Measurements from ENCODE around the gene ZNF629. TPM values are rescaled to one million over a fixed set of nuclear protein-coding genes. Genes with fewer than 3 reads are reported as not detected.

ZNF629 gene
- total RNA-seq, 2 donors from 2014 or later: 10.1 to 11.2 TPM

DNA sequence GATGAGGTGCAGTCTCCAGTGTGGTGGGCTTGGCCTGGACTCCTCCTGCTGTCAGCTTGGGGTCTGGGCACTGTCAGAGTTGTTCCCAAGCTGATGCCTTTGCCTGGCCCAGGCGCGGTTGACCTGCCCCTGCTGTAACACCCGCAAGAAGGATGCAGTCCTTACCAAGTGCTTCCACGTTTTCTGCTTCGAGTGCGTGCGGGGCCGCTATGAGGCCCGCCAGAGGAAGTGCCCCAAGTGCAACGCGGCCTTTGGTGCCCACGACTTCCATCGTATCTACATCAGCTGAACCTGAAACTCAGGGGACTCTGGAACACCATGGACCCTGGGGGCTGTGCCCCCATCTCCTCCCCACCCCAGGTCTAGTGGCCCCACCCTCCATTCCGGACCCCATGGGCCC is 13.2 kb downstream of the ZNF629 start:
- intact Hi-C loops (cut with DNase I): no loop called here
- no peak for DNase-seq (ENCODE audit: low spot score)

- intact Hi-C loops (cut with DNase I): no loop called here
- DNase-seq (ENCODE audit: low spot score): no peak
Measured at GRCh38 chr16:30771726-30772125, 15.3 kb downstream of the ZNF629 start.

DNA sequence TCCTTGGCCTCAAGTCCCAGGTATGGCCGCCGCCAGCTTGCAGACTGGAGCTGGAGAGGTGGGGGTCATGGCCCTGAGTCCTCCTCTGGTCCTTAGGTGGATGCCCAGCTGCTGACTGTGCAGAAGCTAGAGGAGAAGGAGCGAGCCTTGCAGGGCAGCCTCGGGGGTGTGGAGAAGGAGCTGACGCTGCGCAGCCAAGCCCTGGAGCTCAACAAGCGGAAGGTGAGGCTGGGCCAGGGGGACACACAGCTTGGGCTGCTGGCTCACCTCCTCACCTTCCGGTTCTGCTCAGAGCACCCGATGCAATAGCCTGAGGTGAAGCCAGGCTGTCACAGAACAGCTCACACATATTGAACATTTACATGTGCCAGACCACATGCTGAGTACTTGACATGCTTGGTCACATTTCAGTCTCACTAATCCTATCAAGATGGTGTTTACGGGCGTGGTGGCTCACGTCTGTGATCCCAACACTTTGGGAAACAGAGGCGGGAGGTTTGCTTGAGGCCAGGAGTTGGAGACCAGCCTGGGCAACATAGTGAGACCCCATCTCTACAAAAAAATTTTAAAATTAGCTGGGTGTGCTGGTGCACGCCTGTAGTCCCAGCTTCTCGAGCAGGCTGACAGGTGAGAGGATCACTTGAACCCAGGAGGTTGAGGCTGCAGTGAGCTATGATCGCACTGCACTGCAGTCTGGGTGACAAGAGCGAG is 17.5 kb downstream of the ZNF629 start:
- DNase-seq (ENCODE audit: low spot score): no peak
- intact Hi-C loops (cut with DNase I): no loop called here

DNA sequence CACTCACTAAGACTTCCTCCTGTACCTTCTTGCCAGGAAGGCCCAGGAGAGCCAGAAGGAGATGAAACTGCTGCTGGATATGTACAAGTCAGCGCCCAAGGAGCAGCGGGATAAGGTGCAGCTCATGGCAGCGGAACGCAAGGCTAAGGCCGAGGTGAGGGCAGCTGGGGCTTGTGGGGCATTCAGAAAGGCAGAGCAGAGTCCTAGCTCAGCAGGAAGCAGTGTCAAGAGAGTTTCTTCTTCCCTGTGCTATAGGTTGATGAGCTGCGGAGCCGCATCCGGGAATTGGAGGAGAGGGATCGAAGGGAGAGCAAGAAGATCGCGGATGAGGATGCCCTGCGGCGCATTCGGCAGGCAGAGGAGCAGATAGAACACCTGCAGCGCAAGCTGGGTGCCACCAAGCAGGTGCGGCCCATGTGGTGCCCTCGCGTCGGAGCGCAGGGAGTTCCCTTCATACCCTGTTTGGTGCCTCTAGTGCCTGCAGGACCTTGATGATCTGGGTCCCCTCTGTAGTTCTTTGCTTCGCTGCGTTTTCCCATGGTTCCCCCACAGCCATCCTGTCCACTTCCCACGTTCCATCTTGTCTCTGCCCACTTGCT is 18.3 kb downstream of the ZNF629 start:
- intact Hi-C loops (cut with DNase I): no loop called here
- DNase-seq (ENCODE audit: low spot score): no peak

DNA sequence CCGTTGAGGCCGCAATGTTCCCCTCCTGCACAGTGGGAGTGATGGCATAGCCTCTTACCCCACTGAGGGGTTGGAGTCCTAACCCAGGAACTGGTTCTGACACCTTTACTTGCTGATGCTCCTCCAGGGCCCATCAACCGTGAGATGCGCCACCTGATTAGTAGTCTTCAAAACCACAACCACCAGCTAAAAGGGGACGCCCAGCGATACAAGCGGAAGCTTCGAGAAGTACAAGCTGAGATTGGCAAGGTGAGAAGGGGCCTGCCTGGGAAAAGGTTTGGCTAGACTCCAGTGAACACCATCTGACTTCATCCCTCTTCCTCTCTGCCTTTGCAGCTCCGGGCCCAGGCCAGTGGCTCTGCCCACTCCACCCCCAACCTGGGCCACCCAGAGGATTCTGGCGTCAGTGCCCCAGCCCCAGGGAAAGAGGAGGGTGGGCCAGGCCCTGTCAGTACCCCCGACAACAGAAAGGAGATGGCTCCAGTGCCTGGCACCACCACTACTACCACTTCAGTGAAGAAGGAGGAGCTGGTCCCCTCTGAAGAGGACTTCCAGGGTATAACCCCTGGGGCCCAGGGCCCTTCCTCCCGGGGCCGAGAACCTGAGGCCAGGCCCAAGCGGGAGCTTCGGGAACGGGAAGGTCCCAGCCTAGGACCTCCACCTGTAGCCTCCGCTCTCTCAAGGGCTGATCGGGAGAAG is 19.1 kb downstream of the ZNF629 start:
- intact Hi-C loops (cut with DNase I): no loop called here
- DNase-seq (ENCODE audit: low spot score): no peak

- intact Hi-C loops (cut with DNase I): no loop called here
- no peak for DNase-seq (ENCODE audit: low spot score)
Measured at GRCh38 chr16:30766933-30767284, 20.1 kb downstream of the ZNF629 start.

GRCh38 chr16:30766206-30766932 is 20.6 kb downstream of the ZNF629 start:
- peak; percentile 58 for DNase-seq (ENCODE audit: low spot score)
- intact Hi-C loops (cut with DNase I): no loop called here

- DNase-seq (ENCODE audit: low spot score): no peak
- intact Hi-C loops (cut with DNase I): no loop called here
Measured at GRCh38 chr16:30764816-30765465, 22.1 kb downstream of the ZNF629 start.

- intact Hi-C loops (cut with DNase I): no loop called here
- DNase-seq (ENCODE audit: low spot score): no peak
Measured at GRCh38 chr16:30764086-30764485, 22.9 kb downstream of the ZNF629 start.

- intact Hi-C loops (cut with DNase I): no loop called here
- DNase-seq (ENCODE audit: low spot score): no peak
Measured at GRCh38 chr16:30762991-30763725, 23.8 kb downstream of the ZNF629 start.

- peak; percentile 99 for DNase-seq (ENCODE audit: low spot score)
- intact Hi-C loops (cut with DNase I): no loop called here
Measured at GRCh38 chr16:30761928-30762902, 24.8 kb downstream of the ZNF629 start, which contains the start of the genes CFAP119 and RNF40. CFAP119 (minus strand) TSS chr16:30762062; CDS start chr16:30761748, 314 bp downstream. RNF40 (plus strand) TSS chr16:30762322; CDS start chr16:30762546, 224 bp downstream.

DNA sequence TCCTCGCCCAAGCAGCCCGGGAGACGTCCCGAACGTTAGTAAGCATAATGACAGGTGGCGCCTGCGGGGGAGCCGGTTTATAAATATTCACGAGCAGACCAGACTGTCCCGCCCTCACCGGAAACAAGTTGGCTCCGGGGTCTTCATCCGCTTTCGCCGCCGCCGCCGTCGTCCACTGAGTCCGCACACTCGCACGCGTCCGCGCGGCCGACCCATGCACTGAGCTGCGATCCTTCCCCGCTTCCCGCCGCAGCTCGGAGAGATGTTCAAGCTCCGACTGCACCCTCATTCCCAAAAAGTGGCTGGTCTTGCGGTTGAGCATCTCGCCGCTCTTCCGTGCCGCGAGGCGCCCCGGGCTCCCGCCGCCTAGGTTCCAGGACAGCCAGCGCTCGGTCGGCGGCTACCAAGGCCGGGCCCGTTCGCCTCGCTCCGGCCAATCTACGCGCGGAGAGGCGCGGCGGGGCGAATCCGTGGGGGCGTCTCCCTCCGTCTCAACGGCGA is 25.5 kb downstream of the ZNF629 start:
- DNase-seq (ENCODE audit: low spot score): no peak
- intact Hi-C loops (cut with DNase I): no loop called here

DNA sequence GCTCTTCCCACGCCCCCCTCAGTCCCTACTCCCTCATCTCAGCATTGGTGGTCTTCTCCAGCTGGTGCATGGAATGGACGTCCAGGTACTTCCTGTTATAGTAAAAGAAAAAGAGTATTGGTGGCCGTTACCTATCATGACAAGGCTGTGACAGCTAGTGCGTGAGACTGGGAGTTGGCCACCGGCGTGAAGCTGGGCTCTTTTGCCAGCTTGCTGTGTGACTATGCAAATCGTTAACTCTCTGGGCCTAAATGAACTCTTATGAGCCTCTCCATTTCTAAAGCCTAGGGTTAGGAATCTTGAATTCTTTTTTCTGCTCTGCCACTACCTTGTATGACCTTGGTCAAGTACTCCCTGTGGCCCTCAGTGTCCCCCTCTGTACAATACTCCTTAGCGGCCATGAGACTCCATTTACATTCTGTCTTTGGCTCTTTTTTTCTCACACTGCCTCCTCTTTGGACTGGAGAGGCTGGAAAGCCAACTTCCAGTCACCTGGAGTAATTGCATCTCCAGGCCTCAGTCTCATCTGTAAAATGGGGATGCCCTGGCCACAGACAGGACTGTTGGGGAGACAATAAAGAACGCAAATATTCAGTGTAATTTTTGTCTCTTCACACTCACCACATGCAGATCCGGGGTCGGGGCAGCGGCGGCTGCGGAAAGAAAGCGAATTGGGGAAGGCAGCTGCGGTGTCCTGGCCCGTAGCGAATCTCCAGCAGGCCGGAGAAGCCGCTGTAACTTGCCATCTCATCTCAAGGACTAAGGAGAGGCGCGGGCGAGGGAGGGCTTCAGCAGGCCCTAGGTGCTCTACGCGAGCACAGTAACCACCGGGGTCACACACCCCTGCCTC is 26.2 kb downstream of the ZNF629 start:
- intact Hi-C loops (cut with DNase I): no loop called here
- peak; percentile 80 for DNase-seq (ENCODE audit: low spot score)

DNA sequence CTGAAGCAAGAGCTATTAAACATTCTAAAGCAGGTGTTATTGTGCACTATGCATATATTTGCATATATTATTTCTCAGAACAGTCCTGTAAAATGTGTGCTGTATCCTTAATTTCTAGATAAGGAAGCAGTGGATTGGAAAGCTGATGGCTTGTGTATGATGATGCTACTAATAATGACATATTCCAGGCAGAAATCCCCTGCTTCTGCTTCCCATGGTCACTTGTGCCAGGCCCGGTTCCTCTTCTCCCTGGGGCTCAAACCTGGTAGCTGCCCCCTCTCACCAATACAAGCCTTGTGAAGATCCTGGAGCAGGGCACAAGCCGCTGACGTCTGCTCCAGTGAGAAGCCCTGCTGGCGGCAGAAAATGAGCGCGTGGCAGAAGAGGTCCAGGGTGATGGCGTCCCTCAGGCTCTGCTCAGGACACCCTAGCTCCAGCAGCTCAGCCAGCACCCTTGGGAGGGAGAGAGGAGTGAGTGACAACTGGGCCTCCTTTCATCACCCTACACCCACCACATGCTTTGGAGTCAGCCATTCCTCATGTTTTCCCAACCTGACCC is 26.9 kb downstream of the ZNF629 start:
- intact Hi-C loops (cut with DNase I): no loop called here
- no peak for DNase-seq (ENCODE audit: low spot score)

GRCh38 chr16:30758988-30759491 is 28.0 kb downstream of the ZNF629 start:
- peak; percentile 73 for DNase-seq (ENCODE audit: low spot score)
- intact Hi-C loops (cut with DNase I): no loop called here

DNA sequence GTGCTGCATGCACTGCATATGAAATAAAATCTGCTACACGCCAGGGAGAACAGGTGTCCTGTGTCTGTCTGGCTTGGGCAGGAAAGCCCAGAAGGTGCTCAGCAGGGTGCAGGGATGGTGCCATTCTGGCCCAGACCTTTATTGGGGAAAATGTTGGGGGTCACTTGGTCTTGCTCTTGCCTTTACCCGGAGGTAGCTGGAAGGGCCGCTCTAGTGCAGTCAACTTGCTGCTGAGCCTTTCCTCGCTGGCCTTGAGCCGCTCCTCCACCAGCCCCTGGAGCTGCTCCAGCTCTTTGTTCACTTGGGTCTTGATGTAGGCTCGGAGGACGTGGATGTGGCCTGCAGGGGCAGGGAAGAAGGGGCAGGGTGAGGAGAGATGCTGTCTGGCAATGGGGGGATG is 29.7 kb downstream of the ZNF629 start:
- no peak for DNase-seq (ENCODE audit: low spot score)
- intact Hi-C loops (cut with DNase I): no loop called here

Measured in posterior vena cava (tissue), 2 donors.